Ovary (tissue), 3 donors: Measurements from ENCODE around the gene NUMA1.

ENCODE experiments used
- CTCF ChIP-seq, 3 donors: fragments of 450-650 bp in 2 of 3; fragments of 200-600 bp in 1 of 3; IDR thresholded peaks; one replicate each; pipeline versions ENCODE4 v1.5.1 to v1.8.0; 2016 to 2022; ENCODE audit warnings: antibody characterized with exemption in 3 of 3, mild to moderate bottlenecking in 1 of 3
- EP300 ChIP-seq: sonication (generic); formaldehyde crosslinking; IDR thresholded peaks from one replicate; pipeline ENCODE4 v1.6.1; 2017; ENCODE audit warnings: antibody characterized with exemption
- POLR2A ChIP-seq: fragments of 450-650 bp; IDR thresholded peaks from one replicate; pipeline ENCODE4 v1.6.1; 2017; ENCODE audit warnings: antibody characterized with exemption, mild to moderate bottlenecking, moderate library complexity
- donor health status: DM: no; HTN: no; CAD: no.

DNA sequence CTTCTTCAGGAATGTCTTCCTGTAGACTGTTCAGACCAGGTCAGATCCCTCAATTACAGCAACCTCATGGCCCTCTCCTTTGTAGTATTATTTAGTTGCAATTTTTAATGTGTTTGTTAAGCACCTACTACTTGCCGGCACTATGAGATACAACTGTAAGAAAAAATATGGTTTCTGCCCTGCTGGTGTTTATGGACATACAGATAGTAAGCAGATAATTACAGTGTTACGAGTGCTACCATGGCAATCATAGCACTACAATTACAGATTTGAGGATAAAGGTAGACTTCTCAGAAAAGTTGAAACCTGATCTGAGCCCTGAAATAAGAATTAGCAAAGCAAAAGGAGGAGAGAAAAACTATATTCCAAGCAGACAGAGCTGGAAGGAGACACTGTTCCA lies 3.1 kb upstream of the NUMA1 start:
- no peak for TF ChIP-seq CTCF (IDR thresholded peaks at IDR 0.05)
- TF ChIP-seq EP300: no peak
- no peak for TF ChIP-seq POLR2A
